ENCODE data around the gene SLC26A11.

DNA sequence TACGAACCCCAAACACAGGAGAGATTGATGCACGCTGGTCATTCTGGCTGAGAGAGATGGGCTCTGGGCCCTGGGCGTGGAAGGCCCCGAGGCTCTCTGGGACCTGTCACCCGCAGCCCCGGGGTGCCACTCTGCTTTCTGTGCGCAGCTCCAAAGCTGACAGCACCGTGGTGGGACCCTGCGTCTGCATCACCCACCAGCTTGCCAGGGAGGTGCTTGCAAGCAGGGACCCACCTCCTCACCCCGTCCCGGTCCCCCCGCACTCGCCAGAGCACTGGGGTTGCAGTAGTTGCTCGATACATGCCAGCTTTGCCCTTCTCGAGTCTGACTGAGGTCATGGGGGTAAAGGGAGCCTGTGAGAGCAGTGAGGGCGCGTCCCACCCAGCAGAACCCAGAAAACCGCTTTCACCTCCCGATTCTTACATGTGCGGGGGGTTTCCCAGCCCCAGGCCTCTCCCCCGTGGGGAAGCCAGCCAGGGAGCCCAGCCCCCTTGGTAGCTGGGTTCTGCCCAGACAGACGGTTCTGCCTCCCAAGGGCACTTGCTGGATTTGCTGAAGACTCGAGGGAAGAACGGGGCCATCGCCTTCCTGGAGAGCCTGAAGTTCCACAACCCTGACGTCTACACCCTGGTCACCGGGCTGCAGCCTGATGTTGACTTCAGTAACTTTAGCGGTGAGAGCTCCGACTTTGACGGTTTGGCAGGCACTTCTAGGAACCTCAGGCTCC is 37.9 kb upstream of the SLC26A11 start:
- TF ChIP-seq, protein P1, sequence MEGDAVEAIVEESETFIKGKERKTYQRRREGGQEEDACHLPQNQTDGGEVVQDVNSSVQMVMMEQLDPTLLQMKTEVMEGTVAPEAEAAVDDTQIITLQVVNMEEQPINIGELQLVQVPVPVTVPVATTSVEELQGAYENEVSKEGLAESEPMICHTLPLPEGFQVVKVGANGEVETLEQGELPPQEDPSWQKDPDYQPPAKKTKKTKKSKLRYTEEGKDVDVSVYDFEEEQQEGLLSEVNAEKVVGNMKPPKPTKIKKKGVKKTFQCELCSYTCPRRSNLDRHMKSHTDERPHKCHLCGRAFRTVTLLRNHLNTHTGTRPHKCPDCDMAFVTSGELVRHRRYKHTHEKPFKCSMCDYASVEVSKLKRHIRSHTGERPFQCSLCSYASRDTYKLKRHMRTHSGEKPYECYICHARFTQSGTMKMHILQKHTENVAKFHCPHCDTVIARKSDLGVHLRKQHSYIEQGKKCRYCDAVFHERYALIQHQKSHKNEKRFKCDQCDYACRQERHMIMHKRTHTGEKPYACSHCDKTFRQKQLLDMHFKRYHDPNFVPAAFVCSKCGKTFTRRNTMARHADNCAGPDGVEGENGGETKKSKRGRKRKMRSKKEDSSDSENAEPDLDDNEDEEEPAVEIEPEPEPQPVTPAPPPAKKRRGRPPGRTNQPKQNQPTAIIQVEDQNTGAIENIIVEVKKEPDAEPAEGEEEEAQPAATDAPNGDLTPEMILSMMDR (IDR thresholded peaks at IDR 0.05) = no peak
- no peak for TF ChIP-seq POLR2A (IDR thresholded peaks at IDR 0.05)
